HG02759 (cell line): ENCODE measurements around the gene PDCD7.

Experiments
- ATAC-seq: cut with Tn5 transposase; IDR thresholded peaks from one replicate; pipeline ENCODE4 v1.9.1; 2021; ENCODE audit warnings: mild to moderate bottlenecking, moderate library complexity; ENCODE audit not compliant: unreplicated experiment

Gene PDCD7

DNA sequence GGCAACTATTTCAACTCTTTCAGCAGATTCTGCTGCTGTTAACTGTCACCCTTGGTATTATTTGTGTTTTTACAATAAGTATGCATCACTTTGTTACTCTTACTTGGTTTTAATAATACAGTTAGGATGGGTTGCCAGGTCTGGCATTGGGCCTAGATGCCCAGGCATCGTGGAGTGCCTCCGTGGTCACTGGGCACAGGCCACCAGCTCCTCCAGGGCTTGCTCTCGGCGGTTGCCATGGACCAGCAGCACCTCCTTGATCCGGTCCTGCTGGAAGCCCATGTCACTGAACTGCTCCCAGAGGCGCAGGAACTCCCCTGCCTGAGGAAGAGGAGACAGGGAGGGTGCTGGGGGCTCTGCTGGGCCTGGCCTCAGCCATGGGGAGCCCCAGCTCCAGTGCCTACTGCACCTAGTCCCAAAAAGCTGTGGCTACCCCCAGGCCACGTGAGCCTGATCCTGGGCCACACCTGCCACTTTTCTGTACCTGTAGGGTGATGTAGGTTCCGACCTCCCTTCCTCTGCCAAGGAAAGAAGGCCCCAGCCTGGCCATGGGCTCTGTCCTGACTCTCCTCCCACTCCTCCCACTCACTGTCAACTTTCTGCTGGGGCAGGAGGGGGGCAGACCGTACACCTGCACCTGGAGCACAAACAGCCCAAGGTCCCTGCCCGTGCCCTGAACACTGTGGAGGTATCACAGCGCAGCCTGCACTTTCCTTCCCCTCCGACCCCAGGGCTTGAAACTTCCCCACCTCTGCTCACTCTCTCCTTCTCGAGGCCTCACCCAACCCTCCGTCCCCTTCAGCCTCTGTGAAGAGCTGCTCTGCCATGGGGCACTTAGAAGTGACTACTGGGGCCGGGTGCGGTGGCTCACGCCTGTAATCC, 40.5 kb downstream of the PDCD7 start:
- ATAC-seq, result no peak

DNA sequence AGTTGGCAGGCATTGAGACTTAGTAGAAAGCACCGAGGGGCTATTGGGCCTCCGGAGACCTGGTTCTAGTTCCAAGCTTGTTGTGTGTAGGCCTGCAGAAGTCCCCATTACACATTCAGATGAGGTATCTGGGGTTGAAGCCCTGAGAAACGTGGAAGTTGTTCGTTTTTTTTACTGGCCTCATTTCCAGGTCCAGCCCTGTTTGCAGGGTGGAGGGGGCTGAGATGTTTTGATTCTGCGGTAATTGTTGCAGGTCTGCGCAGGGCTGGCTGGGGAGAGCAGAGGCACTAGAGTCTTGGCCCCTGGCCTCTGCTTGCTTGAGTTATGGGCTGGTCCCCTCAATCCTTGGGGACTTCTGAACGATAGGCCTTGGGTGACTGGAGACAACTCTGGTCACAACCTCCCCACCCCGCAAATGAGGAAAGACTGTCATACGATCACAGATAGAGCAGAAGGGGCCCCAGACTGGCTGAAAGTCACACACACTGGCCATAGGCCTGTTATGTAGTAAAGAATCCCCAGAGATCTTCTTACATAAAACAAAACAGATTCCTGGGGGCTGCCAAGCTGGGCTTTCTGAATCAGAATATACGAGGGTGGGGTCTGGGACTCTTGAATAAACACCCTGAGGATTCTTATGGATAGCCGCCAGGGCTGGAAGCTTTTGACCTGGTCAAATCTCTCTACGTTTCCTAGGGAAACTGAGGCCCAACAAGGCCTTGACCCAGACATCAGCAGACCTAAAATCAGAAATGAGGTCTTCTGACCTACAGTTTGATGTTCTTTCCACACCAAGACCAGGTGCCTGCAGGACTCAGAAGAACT, 41.5 kb downstream of the PDCD7 start:
- ATAC-seq, result no peak

- no peak for ATAC-seq
Measured at GRCh38 chr15:65089206-65089824, 44.3 kb downstream of the PDCD7 start.

DNA sequence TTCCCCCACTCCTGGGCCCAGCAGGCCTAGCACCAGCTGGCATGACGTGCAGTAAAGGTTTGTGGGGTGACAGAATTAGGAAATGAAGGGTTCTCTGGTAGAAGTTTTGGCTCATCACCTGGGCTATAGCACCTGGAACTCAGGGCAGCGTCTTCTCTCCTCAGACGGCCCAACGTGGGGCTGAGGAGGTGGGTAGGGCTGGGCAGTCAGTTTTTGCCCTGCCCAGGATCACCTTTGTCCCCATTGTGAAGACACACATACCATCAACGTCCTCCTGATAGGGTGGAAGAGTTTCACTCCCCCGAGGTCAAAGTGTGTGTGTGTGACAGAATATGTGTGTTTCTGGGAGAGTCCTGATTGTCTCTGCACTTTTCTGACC, 45.0 kb downstream of the PDCD7 start:
- no peak for ATAC-seq

- ATAC-seq, result no peak
Measured at GRCh38 chr15:65087873-65088642, 45.5 kb downstream of the PDCD7 start.

DNA sequence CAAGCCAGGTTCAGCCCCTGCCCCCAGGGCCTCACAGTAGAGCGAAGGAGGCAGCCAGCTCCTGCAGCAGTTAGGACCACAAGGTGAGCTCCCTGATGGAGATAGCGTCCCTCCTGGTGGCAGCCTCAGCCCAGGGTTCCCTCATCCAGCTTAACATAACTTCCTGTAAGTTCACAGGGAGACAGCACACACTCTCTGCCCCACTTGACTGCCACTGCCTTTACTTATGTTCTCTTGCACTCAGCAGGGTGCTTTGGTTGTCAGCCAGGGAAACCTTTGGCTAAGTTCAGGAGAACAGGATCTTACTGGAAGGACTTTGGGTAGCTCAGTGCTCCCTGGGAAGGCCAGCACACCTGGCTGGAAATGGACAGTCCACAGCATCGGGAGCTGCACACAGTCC, 46.2 kb downstream of the PDCD7 start:
- no peak for ATAC-seq

- no peak for ATAC-seq
Measured at GRCh38 chr15:65086680-65087111, 46.9 kb downstream of the PDCD7 start.

DNA sequence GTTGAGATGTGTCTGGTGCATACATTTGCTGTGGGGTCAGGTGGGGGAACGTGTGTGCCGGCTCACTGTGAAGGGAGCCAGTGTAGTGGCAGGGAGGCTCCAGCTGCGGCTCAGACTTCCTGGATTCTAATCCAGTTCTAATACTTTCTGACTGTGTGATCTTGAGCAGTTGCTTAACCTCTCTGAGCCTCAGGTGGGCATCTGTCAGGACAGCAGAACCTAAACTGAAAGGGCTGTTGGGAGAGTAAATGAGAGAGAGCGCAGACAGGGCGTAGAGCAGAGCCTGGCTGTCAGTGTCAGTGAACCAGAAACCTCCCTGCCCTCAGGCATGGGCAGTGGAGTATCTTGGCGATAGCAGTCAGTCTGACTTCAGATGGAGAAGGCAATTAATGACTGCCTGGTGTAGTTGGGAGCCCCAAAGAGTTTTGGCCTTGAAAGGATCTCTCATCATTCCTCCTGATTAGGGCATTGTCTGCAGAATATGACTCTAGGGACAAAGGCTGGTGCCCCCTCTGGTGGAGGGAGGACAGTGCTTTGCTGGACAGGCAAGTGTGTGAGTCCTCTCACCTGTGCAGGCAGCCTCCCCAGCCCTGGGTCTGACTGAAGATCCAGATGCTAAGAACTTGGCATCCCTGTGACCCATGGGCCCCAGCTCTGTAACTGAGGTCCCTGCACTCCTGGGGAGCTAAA, 47.5 kb downstream of the PDCD7 start:
- ATAC-seq, result no peak

GRCh38 chr15:65085207-65085753, 48.3 kb downstream of the PDCD7 start:
- ATAC-seq, result no peak

- ATAC-seq, result no peak
Measured at GRCh38 chr15:65084500-65085206, 49.0 kb downstream of the PDCD7 start.

- ATAC-seq, result no peak
Measured at GRCh38 chr15:65083262-65083701, 50.3 kb downstream of the PDCD7 start.

GRCh38 chr15:65082303-65082953, 51.2 kb downstream of the PDCD7 start:
- no peak for ATAC-seq

DNA sequence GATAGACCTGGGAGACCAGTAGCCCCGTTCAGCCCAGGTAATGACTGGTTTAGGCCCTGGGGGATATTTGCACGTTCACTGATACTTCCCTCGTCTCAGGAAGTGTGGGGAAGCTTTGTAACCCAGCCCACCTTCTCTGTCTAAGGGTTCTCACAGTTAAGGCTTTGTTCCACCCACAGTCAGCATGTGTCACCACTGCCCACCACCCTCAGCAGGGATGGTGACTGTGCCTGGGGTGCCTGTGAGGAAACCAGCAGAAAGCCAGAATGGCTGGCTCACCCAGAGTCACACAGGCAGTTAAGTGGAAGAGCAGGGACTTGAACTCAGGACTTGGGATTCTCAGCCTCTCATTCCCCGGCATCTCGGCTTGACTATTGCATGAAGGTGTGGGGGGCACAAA, 51.9 kb downstream of the PDCD7 start:
- no peak for ATAC-seq

DNA sequence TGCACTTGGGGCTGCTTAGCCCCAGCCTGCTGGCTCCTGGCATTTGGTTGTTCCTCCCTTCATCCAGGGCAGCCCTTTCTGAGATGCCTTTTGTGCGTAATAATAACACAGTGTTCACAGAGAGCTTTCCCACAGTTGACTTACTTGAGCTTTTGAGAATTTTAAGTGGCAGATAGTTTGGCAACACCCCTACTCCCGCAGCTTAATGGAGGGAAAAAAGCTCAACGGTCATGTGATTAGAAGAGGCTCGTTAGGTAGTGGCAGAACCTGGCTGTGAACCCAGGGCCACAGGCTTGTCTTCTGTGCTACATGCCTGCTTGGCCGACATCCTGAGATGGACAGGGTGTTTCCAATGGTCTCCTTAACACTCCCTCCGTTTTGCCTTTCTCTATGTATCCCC, 52.3 kb downstream of the PDCD7 start:
- no peak for ATAC-seq

- ATAC-seq, result no peak
Measured at GRCh38 chr15:65079580-65079979, 54.0 kb downstream of the PDCD7 start.

GRCh38 chr15:65077981-65078352, 55.6 kb downstream of the PDCD7 start:
- no peak for ATAC-seq

DNA sequence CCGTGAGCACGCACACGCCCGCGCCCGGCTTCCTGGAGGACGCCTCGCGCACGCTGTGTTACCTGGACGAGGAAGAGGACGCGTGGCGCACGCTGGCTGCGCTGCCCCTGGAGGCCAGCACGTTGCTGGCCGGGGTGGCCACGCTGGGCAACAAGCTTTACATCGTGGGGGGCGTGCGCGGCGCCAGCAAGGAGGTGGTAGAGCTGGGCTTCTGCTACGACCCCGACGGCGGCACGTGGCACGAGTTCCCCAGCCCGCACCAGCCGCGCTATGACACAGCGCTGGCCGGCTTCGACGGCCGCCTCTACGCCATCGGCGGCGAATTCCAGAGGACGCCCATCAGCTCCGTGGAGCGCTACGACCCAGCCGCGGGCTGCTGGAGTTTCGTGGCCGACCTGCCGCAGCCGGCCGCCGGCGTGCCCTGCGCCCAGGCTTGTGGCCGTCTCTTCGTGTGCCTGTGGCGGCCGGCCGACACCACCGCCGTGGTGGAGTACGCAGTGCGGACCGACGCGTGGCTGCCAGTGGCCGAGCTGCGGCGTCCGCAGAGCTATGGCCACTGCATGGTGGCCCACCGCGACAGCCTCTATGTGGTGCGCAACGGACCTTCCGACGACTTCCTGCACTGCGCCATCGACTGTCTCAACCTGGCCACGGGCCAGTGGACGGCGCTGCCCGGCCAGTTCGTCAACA, 56.2 kb downstream of the PDCD7 start:
- ATAC-seq, result no peak
